Activated CD4-positive, alpha-beta T cell treated with anti-CD3 and anti-CD28 coated beads, Interleukin-10, Interleukin-2, amounts not matched to agents 100 ng/mL and 50 ng/mL, durations not matched to agents 16 hours and 8 hours (primary cell): ENCODE data around the gene ZNF697.
"Not testable (repeated sequence)": the region's sequence is repeated elsewhere in the genome, so short reads cannot be mapped to it uniquely, and the experiment has no call there.

Source experiments
- DNase-seq: peaks from one replicate; pipeline ENCODE4 v3.0.0-alpha.2; 2020

The ZNF697 gene

DNA sequence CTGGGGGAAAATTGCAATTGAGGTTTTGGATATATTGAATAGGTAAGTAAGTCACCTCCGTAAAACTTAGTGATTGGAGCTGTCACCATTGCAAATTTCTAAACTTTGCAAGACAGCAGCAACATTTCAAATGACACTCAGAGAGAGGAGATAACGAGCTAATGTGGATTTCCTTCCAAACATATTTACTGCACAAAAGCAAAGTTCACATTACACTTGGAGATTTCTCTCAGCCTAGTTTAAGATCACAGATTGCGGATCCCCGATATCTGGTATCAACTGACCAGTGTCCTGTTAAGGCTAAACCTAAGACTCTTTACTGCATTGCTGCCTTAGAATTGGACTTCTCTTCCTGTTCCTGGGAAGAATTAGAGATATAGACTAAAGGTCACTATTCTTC lies 47.5 kb downstream of the ZNF697 start:
- no peak for DNase-seq

DNA sequence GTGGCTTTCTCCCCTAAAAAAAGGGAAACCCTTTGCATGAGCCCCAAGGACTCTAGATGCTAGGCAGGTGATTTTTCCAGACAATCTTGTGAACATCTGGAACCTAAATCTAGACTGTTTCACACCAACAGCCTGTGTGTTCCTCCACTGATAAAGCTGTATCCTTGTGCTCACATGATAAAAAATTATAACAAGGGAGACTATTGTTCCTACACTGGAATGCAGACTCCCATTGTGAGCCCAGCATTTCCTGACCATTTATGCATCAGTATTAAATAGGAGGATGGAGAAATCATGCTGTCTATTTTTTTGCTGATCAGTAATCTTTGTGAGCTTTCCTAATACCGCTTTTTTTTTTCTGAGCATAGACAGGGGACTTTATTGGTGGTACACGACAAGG lies 52.5 kb downstream of the ZNF697 start:
- no peak for DNase-seq

DNA sequence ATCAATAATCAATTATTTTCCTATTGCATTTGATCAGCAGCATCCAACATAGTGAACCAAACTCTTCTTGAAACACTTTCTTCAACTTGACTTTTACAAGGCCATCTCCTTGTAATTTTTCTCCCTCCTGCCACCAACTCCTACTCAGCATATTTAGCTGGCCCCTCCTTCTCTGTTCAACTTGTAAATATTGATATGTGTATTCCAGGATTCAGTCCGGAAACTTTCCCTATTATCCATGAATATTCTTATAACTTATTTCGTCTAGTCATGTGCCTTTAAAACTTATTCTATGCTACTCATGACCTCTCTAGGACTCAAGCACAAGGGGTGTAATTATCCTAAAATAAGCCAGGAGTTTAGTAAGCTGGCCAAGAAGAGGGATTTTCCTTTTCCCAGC lies 52.9 kb downstream of the ZNF697 start:
- DNase-seq: no peak

DNA sequence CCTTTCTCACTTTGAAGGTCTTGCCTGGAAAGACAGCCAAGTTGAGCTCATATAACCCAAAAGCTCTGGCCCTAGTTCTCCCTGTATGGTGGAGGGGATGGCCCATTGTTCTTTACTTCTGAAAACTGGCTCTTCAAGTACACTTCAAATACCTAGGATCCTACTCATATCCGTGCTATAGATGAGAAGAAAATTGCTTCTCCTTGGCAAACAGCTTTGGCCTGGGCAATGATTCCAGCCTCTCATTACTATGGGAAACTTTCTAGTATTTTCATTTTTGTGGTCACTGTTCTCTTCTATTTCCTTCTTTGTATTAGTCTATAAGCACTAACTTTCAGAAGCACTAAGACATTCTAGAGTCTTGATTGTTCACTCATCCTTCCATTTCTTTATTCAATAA lies 53.7 kb downstream of the ZNF697 start:
- DNase-seq: no peak

DNA sequence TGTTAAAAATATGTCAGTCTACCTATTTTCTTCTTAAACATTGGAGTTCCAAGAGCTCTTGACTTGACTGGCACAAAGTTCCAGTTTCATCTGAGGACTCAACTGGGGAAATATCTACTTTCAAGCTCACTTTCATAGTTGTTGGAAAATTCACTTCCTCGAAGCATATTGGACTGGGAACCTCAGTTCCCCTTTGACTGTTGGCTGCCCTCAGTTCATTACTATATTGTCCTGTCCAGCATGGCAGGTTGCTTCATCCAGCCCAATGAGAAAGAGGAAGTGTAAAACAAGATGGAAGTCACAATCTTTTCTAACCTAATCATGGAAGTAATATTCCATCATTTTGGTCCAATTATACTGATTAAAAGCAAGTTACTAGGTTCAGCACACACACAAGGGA lies 54.3 kb downstream of the ZNF697 start:
- no peak for DNase-seq

DNA sequence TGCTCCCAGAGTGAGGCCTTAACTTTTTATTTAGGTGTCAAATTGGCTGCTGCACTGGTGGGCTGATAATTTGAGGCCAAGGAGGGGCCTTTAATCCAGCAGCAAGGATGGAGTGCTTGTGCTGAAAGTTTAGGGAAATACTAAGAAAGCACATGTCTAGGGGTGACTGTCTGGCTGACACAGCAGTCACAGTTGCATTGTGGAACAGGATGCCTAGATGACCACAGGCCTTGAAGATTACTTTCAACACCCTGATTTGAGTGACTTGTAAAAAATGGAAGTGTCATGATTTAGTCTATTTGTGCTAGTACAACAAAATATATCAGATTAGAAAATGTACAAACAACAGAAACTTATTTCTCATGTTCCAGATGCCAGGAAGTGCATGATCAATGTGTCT lies 57.7 kb downstream of the ZNF697 start:
- no peak for DNase-seq

DNA sequence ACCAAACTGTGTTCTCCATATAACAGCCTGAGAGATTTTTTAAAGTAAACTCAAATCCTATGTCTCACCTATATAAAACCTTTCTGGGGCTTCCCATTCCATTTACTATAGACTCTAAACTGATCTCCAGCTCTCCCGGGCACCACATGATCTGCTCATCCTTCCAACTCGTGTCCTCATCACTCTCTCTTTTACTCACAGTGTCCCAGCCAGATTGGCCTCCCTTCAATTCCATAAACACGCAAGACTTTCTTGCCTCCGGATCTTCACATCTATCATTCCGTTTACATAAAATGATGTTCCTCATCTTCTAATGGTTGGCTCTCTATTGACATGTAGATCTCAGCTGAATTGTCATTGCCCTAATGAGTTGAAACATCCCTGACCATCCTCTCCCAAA lies 59.4 kb downstream of the ZNF697 start:
- no peak for DNase-seq

DNA sequence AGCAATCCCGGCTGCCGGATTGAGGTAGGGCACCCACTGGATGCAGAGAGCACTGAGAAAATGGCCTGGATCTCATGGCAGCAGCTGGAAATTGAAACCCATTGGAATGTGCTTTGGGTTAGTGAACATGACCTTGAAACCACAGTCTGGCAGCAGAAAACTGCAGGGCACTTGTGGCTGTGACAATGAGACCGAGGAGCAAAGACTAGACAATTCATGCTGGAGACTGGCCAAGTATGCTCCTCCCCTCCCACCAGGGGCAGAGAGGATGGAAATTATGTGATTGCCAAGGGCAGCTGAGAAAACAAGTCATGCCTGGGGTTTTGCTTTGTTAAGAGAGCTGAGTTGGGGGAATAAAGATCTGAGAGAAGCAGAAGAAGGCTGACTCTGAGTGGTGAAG lies 60.7 kb downstream of the ZNF697 start:
- no peak for DNase-seq

DNA sequence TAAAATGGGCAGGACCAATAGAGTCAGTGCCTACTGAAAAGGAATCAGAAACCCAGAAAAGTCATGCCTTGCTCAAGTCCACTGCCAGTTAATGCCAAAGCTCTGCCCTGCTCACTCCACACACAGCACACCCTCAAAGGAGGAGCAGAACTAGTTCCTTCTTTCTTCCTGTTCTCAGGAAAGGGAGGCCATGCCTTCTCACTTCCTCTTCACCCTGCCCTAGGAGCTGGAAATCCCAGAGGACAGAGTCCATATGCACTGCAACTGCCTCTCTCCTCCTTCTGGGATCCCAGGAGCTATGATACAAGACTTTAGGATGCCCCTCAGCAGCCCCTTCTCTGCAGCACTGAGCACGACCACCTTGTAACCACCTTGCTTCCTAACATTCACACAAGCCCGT lies 62.3 kb downstream of the ZNF697 start:
- DNase-seq: not testable (repeated sequence)

DNA sequence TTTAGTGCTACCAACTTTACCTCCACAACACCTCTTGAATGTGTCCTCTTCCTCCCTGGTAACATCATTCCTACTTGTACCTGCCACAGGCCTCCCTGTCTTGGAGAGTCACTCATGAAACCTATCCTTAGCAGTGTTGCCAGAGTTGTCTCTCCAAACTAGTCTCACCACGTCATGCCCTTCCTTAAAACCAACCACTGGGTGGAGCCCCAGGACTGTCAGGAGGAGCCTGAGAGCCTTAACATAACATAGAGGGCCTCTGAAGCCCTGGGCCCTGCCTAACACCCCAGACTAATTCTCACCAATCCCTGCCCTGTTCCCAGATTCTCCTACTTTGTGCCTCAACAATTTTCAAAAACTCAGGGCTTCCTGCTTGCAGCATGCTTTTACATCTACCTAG lies 65.3 kb downstream of the ZNF697 start:
- peak; percentile 43 for DNase-seq

DNA sequence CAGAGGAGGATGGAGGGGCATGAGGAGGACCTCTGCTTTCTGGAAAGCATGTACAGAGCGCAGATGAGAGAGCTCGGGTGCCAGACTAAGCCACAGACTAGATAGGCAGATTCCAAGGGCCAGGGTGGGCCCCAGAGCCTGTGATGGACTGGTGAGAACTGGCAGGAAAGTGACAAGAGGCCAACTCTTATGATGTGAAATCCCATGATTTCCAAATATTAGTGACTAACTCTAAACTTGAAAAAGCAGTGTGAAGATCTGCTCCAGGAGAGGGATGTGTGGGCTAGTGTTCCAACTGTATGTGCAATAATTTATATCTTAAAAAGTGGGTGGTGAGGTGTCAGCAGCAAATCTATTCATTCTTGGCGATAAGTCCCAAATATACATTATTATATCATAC lies 67.0 kb downstream of the ZNF697 start:
- not testable (repeated sequence) for DNase-seq

DNA sequence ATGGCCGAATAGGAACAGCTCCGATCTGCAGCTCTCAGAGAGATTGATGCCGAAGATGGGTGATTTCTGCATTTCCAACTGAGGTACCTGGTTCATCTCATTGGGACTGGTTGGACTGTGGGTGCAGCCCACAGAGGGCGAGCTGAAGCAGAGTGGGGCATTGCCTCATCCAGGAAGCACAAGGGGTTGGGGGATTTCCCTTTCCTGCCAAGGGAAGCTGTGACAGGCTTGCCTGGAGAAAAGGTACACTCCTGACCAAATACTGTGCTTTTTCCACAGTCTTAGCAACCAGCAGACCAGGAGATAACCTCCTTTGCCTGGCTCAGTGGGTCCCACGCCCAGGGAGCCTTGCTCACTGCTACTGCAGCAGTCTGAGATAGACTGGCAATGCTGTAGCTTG lies 74.2 kb downstream of the ZNF697 start:
- no peak for DNase-seq

DNA sequence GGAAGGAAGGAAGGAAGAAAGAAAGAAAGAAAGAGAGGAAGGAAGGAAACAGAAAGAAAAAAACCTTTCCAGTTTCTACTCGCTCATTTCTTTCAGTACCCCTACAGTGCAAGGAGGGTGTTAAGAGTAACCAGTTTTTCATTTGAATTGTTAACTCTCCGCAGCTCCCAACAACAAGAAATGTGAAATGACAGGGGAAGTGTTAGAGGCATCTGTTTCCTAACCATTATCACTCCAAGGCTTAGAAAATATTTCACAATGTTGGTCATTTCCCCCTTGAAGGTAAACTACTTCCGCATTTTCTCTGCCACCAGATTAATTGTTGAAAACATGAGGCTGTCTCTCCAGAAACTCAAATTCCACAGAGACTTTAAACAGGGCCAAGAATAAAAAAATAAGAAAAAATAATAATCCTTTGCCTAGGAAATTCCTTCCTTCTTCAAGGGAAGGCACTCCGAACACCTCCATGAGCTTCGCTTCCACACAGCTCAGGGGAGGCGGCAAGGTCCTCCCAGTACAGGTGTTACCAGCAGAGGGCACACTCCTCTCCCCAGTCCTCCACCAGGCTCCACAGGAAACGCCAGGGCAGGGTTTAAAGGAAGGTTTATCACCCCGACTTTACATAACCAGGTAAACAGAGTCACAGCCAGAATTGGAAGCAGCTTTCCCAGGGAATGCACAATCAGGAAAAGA lies 78.0 kb downstream of the ZNF697 start:
- not testable (repeated sequence) for DNase-seq
